Measurements from ENCODE around the gene PARD6G. TPM values are rescaled to one million over a fixed set of nuclear protein-coding genes. Genes with fewer than 3 reads are reported as not detected.

The PARD6G gene
- total RNA-seq, 4 donors from 2014 or later: 2.5 to 6.6 (median 3.6) TPM

DNA sequence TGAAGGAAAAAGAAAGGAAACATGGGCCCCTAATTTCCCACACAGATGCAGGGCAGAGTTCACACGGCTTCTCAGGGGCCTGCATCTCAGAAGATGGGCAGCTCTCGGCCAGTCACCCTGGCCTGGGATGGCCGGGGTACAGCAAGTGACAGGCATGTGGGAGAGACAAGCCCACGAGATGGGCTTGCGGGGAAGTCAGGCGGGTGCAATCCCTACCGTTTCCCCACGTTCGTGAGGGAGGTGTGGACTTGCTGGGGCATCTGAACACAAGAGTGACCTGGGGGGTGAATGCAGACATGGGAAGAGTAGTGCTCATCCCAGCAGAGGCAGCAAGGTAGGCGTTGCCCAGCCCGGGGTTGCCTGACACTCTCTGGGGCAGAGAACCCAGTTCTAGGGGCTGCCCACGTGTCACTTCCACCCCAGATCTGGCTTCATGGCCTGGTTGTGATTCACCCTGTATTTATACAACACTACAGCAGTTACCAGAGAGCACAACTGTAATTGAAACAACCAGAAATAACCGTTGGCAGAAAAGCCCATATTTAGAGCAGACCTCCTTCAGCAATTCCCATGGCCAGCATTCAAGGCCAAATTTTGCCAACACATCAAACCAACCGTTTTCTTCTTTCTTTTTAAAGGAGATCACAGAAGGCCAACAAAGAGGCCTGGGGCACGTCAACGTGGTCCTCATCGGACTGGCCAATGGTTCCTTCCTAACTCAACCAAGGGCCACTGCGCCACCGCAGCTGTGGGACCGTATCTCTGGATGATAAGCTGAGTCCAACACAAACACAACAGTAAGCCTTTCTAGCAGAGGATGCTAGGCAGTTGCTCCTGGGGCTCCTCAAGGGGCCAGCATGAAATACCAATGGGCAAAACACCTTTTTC is 58.4 kb downstream of the PARD6G start:
- Histone ChIP-seq H3K27ac (no peak overlapping the region), H3K9me3 (no peaks in the 10 kb centered on the region), H3K4me1 (no peaks in the 10 kb centered on the region), H3K4me3 (no peak overlapping the region), H3K27me3 (no peaks in the 10 kb centered on the region), H3K36me3 (no peaks in the 10 kb centered on the region)
- peak in 1 of 3 donors; percentile 32 for DNase-seq
- TF ChIP-seq, protein P1, sequence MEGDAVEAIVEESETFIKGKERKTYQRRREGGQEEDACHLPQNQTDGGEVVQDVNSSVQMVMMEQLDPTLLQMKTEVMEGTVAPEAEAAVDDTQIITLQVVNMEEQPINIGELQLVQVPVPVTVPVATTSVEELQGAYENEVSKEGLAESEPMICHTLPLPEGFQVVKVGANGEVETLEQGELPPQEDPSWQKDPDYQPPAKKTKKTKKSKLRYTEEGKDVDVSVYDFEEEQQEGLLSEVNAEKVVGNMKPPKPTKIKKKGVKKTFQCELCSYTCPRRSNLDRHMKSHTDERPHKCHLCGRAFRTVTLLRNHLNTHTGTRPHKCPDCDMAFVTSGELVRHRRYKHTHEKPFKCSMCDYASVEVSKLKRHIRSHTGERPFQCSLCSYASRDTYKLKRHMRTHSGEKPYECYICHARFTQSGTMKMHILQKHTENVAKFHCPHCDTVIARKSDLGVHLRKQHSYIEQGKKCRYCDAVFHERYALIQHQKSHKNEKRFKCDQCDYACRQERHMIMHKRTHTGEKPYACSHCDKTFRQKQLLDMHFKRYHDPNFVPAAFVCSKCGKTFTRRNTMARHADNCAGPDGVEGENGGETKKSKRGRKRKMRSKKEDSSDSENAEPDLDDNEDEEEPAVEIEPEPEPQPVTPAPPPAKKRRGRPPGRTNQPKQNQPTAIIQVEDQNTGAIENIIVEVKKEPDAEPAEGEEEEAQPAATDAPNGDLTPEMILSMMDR (IDR thresholded peaks at IDR 0.05): no peak
- TF ChIP-seq POLR2A (IDR thresholded peaks at IDR 0.05): no peak

DNA sequence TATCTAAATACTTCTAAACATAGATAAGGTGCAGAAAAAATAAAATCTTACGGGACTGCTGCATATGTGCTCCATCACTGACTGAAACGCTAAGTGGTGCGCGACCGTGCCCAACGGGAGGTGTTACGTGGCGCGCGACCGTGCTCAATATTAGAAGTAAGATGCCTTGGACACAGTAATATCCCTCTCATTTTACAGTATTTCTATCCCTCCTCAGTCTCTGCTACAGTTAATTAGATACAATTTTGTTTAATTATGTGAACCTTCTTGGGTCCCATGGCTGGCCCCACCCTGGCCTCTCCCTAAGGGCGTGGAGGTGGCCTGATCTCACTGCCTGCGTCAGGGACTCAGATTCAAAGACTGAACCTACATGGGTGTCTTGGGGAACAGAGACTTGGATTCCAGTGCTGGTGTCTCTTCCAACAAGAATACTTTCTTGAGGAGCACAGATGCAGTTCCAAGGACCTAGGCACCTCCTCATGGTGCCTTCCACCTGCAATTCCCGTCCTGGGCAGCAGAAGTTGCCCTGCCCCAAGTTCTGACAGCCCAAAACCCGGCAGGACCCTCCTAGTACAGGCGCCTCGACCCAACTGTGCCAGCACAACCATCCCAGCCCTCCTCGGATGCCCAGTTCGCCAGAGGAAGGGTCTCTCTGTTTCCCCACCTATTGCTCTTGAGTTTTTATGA is 59.2 kb downstream of the PARD6G start:
- H3K4me1 ChIP-seq: no peaks in the 10 kb centered on the region
- TF ChIP-seq, protein P1 (IDR thresholded peaks at IDR 0.05): no peak
- TF ChIP-seq POLR2A (IDR thresholded peaks at IDR 0.05): no peak
- no peak overlapping the region for H3K27ac ChIP-seq
- DNase-seq: no peak
- H3K9me3 ChIP-seq: no peaks in the 10 kb centered on the region
- no peaks in the 10 kb centered on the region for H3K27me3 ChIP-seq
- H3K36me3 ChIP-seq: no peaks in the 10 kb centered on the region
- no peak overlapping the region for H3K4me3 ChIP-seq

DNA sequence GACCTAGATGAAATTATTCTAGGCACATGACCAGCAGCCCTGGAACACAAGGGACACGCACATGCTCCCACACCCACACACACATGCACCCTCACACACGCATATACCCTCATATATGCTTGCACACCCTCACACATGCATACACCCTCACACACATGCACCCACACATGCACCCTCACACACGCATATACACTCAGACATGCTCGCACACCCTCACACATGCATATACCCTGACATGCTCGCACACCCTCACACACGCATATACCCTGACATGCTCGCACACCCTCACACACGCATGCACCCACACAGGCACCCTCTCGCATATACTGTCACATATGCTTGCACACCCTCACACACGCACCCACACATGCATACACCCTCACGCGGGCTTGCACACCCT is 61.8 kb downstream of the PARD6G start:
- H3K4me1 ChIP-seq: no peaks in the 10 kb centered on the region
- no peak for DNase-seq
- TF ChIP-seq, protein P1 (IDR thresholded peaks at IDR 0.05): no peak
- no peak for TF ChIP-seq POLR2A (IDR thresholded peaks at IDR 0.05)
- H3K27ac ChIP-seq: no peak overlapping the region
- no peaks in the 10 kb centered on the region for H3K9me3 ChIP-seq
- no peaks in the 10 kb centered on the region for H3K36me3 ChIP-seq
- no peaks in the 10 kb centered on the region for H3K27me3 ChIP-seq
- H3K4me3 ChIP-seq: no peak overlapping the region

DNA sequence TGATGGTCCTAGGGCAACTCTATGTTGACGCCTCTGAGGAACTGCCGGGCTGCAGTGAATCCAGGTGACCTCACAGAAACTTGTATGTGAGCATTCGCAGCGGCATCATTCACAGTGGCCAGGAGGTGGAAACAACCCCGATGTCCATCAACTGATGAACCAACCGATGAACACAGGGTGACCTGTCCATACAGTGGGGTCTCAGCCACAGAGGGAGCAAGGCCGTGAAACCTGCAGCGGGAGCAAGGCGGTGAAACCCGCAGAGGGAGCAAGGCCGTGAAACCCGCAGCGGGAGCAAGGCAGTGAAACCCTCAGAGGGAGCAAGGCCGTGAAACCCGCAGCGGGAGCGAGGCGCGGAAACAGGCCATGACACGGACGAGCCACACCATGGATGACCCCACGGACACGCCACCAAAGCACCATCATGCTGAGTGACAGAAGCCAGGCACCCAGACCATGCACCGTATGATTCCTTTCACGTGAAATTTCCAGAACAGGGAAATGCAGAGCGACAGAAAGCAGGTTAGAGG is 63.0 kb downstream of the PARD6G start:
- Histone ChIP-seq H3K27me3 (no peaks in the 10 kb centered on the region), H3K4me1 (no peaks in the 10 kb centered on the region), H3K36me3 (no peaks in the 10 kb centered on the region), H3K27ac (no peak overlapping the region), H3K4me3 (no peak overlapping the region), H3K9me3 (no peaks in the 10 kb centered on the region)
- DNase-seq: peak in 1 of 3 donors; percentile 34
- TF ChIP-seq, protein P1 (IDR thresholded peaks at IDR 0.05): no peak
- TF ChIP-seq POLR2A (IDR thresholded peaks at IDR 0.05): no peak

DNA sequence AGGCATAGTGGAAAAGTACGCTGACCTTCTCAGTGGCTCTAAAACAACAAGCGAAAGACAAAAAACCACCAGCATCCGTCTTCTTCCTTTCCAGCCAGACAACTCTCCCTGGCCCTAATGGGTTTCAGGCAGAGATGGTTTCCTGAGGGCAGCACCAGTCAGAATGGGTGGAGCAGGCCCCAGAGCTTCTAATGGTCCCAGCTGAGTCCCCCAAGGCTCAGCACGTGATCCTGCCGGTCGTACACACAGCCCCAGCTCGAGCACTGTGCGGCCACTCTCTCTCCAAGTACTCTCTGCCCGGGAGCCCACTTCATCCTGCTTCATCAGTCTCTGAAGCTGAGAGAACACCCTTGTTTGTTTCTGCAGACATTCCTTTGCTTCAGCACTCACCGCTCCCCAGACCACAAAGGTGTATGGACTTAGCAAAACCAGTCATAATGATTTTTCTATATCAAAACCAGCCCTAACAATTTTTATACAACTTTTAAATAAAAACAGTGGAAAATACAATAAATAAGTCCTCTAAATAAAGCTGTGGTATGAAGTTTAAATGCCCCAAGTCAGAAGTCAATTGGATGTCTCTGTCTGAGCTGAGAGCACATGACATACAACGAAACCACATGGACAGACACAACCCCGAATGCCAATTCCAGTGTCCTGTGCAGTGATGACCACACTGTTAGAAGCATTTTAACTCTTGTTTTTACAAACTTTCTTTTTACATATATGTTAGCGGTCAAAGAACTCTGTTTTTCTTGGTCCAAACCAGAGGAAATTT is 63.9 kb downstream of the PARD6G start:
- no peak for TF ChIP-seq POLR2A (IDR thresholded peaks at IDR 0.05)
- TF ChIP-seq, protein P1 (IDR thresholded peaks at IDR 0.05): no peak
- Histone ChIP-seq H3K4me1 (no peaks in the 10 kb centered on the region), H3K27me3 (no peaks in the 10 kb centered on the region), H3K9me3 (no peaks in the 10 kb centered on the region), H3K27ac (peak overlapping the region in 1 of 4 donors; percentile 5), H3K36me3 (no peaks in the 10 kb centered on the region), H3K4me3 (no peak overlapping the region)
- peak in 1 of 3 donors; percentile 36 for DNase-seq
